Prostate gland (tissue), 2 donors: ENCODE results near the gene APOLD1.

Experiments used
- CTCF ChIP-seq, 4 experiments: fragments of 200-600 bp in 2 of 4; fragments of 450-650 bp in 2 of 4; sonication (generic) in 2 of 4; IDR thresholded peaks; 1 replicate in 3 of 4; 2 replicates in 1 of 4; pipeline ENCODE4 v1.5.1; 2016 to 2019; ENCODE audit warnings: antibody characterized with exemption in 4 of 4, mild to moderate bottlenecking in 2 of 4, moderate library complexity in 2 of 4
- POLR2AphosphoS5 ChIP-seq: sonication (generic); formaldehyde crosslinking; IDR thresholded peaks from one replicate; pipeline ENCODE4 v1.6.1; 2017; ENCODE audit warnings: antibody characterized with exemption

DNA sequence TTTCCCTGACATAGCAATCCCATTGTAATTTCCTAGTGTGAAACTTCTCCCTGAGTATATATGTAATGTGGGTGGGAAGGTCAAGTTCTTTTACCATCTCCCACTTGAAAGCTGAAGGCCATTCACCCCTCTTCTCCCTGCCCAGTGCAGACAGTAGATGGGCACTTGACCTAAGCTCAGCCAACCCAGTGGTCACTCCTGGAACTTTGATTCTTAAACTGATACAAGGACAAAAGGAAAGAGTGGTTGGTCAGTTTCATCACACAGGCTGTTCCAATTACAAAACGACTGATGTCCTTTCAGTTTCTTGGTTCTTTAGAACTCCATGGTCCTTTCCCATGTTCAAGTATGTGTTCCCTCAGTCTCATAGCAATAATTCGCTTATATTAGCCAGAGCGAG, 8.4 kb upstream of the APOLD1 start:
- TF ChIP-seq POLR2AphosphoS5 = no peak
- TF ChIP-seq CTCF (IDR thresholded peaks at IDR 0.05) = no peak
